D721Med (cell line): ENCODE measurements around the gene MSL3.

Source experiments
- DNase-seq: peaks from one replicate; pipeline ENCODE4 v3.0.0; 2011; ENCODE audit warnings: low spot score; ENCODE audit not compliant: insufficient read length
- FAIRE-seq: peaks from 2 replicates; lab custom pipeline; 2011; peaks lifted over from hg19 to GRCh38; lab: Jason Lieb, UNC
- TF ChIP-seq, protein P1 (sequence below): IDR thresholded peaks from 2 replicates; pipeline ENCODE4 v1.5.1; 2012; ENCODE audit warnings: mild to moderate bottlenecking, control low read depth; ENCODE audit not compliant: insufficient read depth; ENCODE audit errors: missing control alignments

MSL3 gene

DNA sequence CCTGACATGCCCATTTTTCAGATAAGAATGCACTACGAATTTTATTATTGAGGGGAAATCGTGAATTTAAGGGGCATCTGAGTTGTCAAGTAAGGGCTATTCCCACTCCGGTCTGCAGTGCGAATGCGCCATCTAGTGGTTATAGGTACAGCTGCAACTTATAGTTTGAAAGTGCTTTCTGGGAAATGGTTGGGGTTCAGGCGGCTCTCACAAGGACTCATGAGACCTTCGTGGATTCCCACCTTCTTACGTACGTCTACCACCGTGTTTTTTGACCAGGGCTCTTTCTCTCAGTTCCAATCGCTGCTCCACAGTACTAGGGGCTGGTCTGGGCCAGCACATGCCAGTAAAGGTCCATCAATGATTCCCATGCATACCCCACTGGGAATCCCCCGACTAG, 12.3 kb downstream of the MSL3 start:
- peak; percentile 21 for FAIRE-seq
- TF ChIP-seq, protein P1, sequence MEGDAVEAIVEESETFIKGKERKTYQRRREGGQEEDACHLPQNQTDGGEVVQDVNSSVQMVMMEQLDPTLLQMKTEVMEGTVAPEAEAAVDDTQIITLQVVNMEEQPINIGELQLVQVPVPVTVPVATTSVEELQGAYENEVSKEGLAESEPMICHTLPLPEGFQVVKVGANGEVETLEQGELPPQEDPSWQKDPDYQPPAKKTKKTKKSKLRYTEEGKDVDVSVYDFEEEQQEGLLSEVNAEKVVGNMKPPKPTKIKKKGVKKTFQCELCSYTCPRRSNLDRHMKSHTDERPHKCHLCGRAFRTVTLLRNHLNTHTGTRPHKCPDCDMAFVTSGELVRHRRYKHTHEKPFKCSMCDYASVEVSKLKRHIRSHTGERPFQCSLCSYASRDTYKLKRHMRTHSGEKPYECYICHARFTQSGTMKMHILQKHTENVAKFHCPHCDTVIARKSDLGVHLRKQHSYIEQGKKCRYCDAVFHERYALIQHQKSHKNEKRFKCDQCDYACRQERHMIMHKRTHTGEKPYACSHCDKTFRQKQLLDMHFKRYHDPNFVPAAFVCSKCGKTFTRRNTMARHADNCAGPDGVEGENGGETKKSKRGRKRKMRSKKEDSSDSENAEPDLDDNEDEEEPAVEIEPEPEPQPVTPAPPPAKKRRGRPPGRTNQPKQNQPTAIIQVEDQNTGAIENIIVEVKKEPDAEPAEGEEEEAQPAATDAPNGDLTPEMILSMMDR: peak; percentile 77
- no peak for DNase-seq

- no peak for DNase-seq
- TF ChIP-seq, protein P1: no peak
- FAIRE-seq: no peak
Measured at GRCh38 chrX:11778230-11778629, 20.2 kb downstream of the MSL3 start.

DNA sequence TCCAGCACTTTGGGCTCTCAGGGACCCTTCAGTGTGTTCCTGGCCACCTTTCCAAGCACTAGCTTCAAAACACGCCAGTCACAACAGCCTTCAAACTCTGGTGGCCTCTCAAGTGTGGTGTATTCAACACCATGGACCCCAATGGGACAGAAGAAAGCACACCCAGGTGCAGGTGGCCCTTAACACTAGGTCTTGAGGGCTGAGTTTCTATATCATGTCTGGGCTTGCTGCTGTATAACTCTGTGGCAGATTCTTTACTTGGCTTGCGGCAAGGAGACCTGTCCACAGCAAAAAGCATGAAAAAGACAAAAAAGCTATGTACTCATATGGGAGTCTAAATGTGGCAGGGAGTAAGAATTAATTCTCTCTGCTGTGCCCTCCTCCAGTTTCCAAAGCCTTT, 23.1 kb downstream of the MSL3 start:
- DNase-seq (no peak), FAIRE-seq (no peak)
- TF ChIP-seq, protein P1: no peak

DNA sequence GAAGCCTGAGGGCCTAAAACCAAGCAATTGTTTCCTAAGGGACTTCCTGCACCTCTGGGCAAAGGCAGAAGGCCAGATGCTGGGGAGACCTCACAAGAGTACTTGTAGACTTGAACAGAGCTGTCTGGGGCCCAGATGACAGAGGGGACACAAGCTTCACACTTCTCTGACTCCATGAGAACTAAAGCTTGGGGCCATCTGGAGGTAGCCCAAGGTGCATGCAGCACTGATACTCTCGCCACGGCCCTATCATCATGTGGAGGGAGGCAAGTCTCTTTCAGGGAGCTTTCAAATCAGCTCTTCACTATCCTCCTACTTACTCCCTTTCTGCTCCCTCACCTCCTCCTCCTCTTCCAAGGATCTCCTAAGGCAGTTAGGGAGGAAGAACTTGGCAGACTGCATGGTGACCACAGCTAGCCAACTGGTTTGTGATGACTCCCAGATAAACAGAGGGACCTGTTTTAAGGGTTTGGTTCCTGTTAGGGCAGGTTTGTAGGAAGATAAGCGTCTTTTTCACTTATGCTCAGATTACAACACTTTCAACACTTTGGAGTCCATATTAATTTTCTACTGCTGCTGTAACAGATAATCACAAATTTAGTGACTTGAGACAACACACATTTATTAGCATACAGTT, 23.8 kb downstream of the MSL3 start:
- no peak for FAIRE-seq
- DNase-seq: no peak
- TF ChIP-seq, protein P1: no peak

GRCh38 chrX:11784543-11784942, 26.5 kb downstream of the MSL3 start:
- no peak for FAIRE-seq
- TF ChIP-seq, protein P1: no peak
- DNase-seq: no peak

GRCh38 chrX:11786862-11787261, 28.8 kb downstream of the MSL3 start:
- TF ChIP-seq, protein P1: no peak
- DNase-seq (no peak), FAIRE-seq (no peak)

DNA sequence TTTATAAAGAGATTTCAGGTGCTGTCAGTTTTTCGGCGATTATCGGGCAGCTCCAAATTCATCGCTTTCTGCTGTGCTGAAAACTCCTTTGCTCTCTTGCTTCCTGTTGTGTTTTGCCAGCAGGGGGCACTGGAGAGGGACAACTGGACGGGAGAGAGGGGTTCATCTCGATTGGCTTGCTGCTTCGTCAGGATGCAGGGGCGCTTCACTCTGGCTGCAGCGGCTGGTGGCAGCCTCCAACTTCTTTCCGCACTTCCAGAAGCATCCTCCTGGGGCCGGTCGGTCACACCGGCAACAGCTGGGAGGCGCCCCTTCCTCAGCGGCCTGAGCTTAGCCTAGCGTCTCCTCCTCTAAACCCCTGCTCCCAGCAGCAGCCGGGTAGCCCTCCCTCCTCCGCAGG, 29.5 kb downstream of the MSL3 start:
- DNase-seq: no peak
- FAIRE-seq: no peak
- TF ChIP-seq, protein P1: peak; percentile 48
